ENCODE results near the gene GEN1. TPM values are rescaled to one million over a fixed set of nuclear protein-coding genes. Genes with fewer than 3 reads are reported as not detected.

Gene GEN1
- total and polyA plus RNA-seq, 10 donors, result 4.3 to 22.0 (median 16.6) TPM

GRCh38 chr2:17793803-17794354 lies 39.9 kb downstream of the GEN1 start:
- no peak for TF ChIP-seq CTCF (IDR thresholded peaks at IDR 0.05 in 8 of 11, conservative IDR thresholded peaks at IDR 0.05 in 3 of 11)
- TF ChIP-seq POLR2A (IDR thresholded peaks at IDR 0.05), result no peak
- TF ChIP-seq POLR2AphosphoS5 (IDR thresholded peaks at IDR 0.05), result no peak

GRCh38 chr2:17795309-17795708 lies 41.4 kb downstream of the GEN1 start:
- Histone ChIP-seq H3K4me3 (no peak overlapping the region), H3K27ac (no peak overlapping the region), H3K36me3 (no peaks in the 10 kb centered on the region), H3K9me3 (no peaks in the 10 kb centered on the region), H3K27me3 (replicated peaks in 1 of 7) (no peaks in the 10 kb centered on the region), H3K4me1 (peaks cover 0 to 5% (median 0%) of the 10 kb centered on the region in 6 donors)
- no peak for DNase-seq
- intact Hi-C loops (cut with DNase I; ENCODE audit: low total_unique reads), result no loop called here
- TF ChIP-seq POLR2AphosphoS5 (IDR thresholded peaks at IDR 0.05), result no peak
- TF ChIP-seq POLR2A (IDR thresholded peaks at IDR 0.05), result no peak
- TF ChIP-seq CTCF (IDR thresholded peaks at IDR 0.05 in 8 of 11, conservative IDR thresholded peaks at IDR 0.05 in 3 of 11), result no peak
- WGBS, 5 donors, result 77 to 90% (median 82%) methylated on average over 5 of the region's 5 CpGs

More at GRCh38 chr2:17793803-17794354, 39.9 kb downstream of the GEN1 start:
- Histone ChIP-seq H3K27me3 (replicated peaks in 1 of 7) (no peaks in the 10 kb centered on the region), H3K4me1 (no peaks in the 10 kb centered on the region), H3K4me3 (no peak overlapping the region), H3K9me3 (no peaks in the 10 kb centered on the region), H3K27ac (no peak overlapping the region), H3K36me3 (no peaks in the 10 kb centered on the region)
- 75 to 87% (median 81%) methylated on average over 6 of the region's 6 CpGs for WGBS, 5 donors
- intact Hi-C loops (cut with DNase I; ENCODE audit: low total_unique reads), result no loop called here
- no peak for DNase-seq

- Histone ChIP-seq H3K27me3 (replicated peaks in 1 of 7) (no peaks in the 10 kb centered on the region), H3K27ac (no peak overlapping the region), H3K36me3 (no peaks in the 10 kb centered on the region), H3K4me3 (no peak overlapping the region), H3K4me1 (peaks cover 0 to 8% (median 2%) of the 10 kb centered on the region in 6 donors), H3K9me3 (no peaks in the 10 kb centered on the region)
- intact Hi-C loops (cut with DNase I; ENCODE audit: low total_unique reads), result no loop called here
- no peak for DNase-seq
- TF ChIP-seq POLR2A (IDR thresholded peaks at IDR 0.05) (no peak), POLR2AphosphoS5 (IDR thresholded peaks at IDR 0.05) (no peak), CTCF (IDR thresholded peaks at IDR 0.05 in 8 of 11, conservative IDR thresholded peaks at IDR 0.05 in 3 of 11) (no peak)
- 77 to 96% (median 91%) methylated on average over 4 of the region's 4 CpGs for WGBS, 5 donors
Measured at GRCh38 chr2:17798338-17798737, 44.4 kb downstream of the GEN1 start.

- H3K27ac ChIP-seq, result no peak overlapping the region
- H3K9me3 ChIP-seq, result no peaks in the 10 kb centered on the region
- H3K36me3 ChIP-seq, result no peaks in the 10 kb centered on the region
- H3K27me3 ChIP-seq (replicated peaks in 1 of 7), result no peaks in the 10 kb centered on the region
- WGBS, 5 donors, result 55 to 79% (median 71%) methylated on average over 7 of the region's 7 CpGs
- no peak overlapping the region for H3K4me3 ChIP-seq
- intact Hi-C loops (cut with DNase I; ENCODE audit: low total_unique reads), result no loop called here
- H3K4me1 ChIP-seq, result peaks cover 0 to 20% (median 7%) of the 10 kb centered on the region in 6 donors
- DNase-seq, result no peak
- no peak for TF ChIP-seq POLR2A (IDR thresholded peaks at IDR 0.05)
- TF ChIP-seq CTCF (IDR thresholded peaks at IDR 0.05 in 8 of 11, conservative IDR thresholded peaks at IDR 0.05 in 3 of 11), result no peak
- TF ChIP-seq POLR2AphosphoS5 (IDR thresholded peaks at IDR 0.05), result no peak
Measured at GRCh38 chr2:17799301-17800120, 45.6 kb downstream of the GEN1 start.
